ENCODE data around the gene MELTF.
"Not testable (repeated sequence)": the region's sequence is repeated elsewhere in the genome, so short reads cannot be mapped to it uniquely, and the experiment has no call there.

DNA sequence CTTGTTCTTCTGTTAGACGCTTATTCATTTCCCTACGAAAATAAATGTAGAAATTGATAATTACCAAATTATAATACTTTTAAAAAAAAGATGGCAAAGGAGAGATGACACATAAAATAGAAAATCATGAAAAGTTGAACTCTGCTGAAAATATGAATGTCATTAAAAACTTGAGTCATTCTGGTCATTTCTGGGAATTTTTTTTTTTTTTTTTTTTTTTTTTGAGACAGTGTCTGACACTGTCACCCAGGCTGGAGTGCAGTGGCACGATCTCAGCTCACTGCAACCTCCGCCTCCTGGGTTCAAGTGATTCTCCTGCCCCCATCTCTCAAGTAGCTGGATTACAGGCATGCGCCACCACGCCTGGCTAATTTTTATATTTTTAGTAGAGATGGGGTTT is 22.0 kb upstream of the MELTF start:
- not testable (repeated sequence) for TF ChIP-seq ZNF565 (CRISPR knock-in tag; conservative IDR thresholded peaks at IDR 0.05; ENCODE audit: low read depth); RARB (CRISPR knock-in tag; IDR thresholded peaks at IDR 0.05); ESRRG (CRISPR knock-in tag; IDR thresholded peaks at IDR 0.05); TCF4 (CRISPR knock-in tag; IDR thresholded peaks at IDR 0.05; ENCODE audit: borderline replicate concordance); CSDC2 (CRISPR knock-in tag; IDR thresholded peaks at IDR 0.05); ARNTL (CRISPR knock-in tag; IDR thresholded peaks at IDR 0.05; ENCODE audit: borderline replicate concordance, low read depth); ZFP3 (CRISPR knock-in tag; IDR thresholded peaks at IDR 0.05); ZFP30 (CRISPR knock-in tag; IDR thresholded peaks at IDR 0.05); ZNF8 (CRISPR knock-in tag; IDR thresholded peaks at IDR 0.05); GLIS3 (CRISPR knock-in tag; IDR thresholded peaks at IDR 0.05)
- TF ChIP-seq, protein P1, sequence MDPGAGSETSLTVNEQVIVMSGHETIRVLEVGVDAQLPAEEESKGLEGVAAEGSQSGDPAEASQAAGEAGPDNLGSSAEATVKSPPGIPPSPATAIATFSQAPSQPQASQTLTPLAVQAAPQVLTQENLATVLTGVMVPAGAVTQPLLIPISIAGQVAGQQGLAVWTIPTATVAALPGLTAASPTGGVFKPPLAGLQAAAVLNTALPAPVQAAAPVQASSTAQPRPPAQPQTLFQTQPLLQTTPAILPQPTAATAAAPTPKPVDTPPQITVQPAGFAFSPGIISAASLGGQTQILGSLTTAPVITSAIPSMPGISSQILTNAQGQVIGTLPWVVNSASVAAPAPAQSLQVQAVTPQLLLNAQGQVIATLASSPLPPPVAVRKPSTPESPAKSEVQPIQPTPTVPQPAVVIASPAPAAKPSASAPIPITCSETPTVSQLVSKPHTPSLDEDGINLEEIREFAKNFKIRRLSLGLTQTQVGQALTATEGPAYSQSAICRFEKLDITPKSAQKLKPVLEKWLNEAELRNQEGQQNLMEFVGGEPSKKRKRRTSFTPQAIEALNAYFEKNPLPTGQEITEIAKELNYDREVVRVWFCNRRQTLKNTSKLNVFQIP (CRISPR knock-in tag; IDR thresholded peaks at IDR 0.05; ENCODE audit: borderline replicate concordance, low read depth): not testable (repeated sequence)
- TF ChIP-seq, protein P2, sequence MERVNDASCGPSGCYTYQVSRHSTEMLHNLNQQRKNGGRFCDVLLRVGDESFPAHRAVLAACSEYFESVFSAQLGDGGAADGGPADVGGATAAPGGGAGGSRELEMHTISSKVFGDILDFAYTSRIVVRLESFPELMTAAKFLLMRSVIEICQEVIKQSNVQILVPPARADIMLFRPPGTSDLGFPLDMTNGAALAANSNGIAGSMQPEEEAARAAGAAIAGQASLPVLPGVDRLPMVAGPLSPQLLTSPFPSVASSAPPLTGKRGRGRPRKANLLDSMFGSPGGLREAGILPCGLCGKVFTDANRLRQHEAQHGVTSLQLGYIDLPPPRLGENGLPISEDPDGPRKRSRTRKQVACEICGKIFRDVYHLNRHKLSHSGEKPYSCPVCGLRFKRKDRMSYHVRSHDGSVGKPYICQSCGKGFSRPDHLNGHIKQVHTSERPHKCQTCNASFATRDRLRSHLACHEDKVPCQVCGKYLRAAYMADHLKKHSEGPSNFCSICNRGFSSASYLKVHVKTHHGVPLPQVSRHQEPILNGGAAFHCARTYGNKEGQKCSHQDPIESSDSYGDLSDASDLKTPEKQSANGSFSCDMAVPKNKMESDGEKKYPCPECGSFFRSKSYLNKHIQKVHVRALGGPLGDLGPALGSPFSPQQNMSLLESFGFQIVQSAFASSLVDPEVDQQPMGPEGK (CRISPR knock-in tag; IDR thresholded peaks at IDR 0.05; ENCODE audit: borderline replicate concordance): not testable (repeated sequence)
